ENCODE results near the gene RAMACL.
"Not testable (repeated sequence)": the region's sequence is repeated elsewhere in the genome, so short reads cannot be mapped to it uniquely, and the experiment has no call there.

The RAMACL gene

DNA sequence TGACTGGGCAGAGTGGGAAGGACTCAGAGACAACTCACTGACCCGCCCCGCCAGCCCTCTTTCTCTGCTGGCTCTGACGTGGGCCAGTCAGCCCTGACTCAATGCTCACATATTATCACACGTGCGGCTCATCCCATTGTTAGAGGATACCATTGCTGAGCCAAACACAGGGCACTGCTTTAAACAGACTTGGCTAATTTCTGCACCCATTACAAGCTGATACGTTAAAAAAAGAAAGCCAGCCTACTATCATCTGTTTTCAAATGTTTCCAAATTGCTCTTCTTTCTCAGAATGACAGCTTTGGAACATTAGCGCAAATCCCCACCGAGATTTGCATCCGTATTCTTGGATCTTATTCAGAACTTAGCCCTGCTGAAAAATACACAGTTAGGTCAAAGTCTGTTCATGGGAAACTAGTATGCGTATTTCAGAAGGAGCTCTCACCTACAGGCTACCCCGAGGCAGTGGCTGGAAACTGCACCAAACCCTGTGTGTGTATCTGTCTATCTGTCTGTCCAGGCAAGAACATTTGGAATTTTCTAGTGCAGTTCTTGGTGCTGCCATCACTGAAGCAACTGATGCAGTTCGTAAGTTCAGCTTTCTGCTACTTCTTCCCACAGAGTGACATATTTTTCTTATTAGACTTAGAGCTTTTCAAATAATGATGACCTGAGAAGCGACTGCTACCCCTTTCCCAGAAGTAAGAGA is 32.8 kb downstream of the RAMACL start:
- no peak for DNase-seq

DNA sequence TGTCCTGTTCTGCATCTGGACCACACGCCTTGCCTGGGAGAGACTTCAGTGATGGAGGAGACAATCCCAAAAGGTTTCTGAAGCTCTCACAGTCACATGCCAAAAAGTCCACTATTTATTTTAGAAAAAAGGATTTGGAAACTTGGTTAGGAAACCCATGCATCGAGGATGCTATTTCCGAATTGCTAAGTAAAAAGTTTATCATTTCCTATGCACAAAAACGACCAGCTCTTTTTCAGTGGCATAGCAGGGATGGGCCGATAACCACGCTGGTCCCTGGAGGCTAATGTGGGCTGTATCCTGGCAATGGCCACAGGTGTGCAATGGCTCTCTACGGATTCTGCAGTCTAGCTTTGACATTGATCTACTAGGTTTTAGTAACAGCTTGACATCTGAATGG is 33.9 kb downstream of the RAMACL start:
- DNase-seq, result no peak

DNA sequence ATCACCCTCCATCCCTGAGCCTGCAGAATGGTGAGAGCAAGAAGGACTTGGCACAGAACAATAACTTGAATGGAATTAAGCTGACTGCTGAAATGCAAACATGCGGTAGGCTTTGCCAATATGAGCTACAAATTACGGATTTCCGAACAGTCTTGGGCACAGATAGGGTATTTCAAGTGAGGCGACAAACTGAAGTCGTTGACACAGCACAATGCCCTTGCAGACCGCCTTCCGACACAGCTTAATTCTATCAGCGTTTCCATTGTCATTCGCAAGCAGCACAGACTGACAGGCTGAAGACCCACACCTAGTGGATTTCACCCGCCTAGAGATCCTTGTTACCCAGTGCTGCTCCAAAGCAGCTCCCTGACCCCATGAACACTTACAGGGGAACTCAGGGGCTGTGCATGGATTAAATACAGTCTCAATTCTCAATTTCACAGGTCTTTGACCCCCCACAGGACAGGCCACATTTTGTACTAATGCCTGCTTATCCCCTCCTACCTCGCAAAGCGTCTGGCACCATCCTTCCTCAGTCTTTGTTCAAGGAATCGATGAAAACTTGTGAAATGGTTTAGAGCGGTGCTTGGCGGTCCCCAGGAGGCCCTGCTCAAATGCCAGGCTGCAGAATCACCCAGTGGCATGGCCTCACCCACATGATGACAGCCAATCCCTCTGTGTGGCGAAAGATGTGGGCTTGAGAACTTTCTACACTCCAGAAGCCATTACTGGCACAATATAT is 34.6 kb downstream of the RAMACL start:
- no peak for DNase-seq

DNA sequence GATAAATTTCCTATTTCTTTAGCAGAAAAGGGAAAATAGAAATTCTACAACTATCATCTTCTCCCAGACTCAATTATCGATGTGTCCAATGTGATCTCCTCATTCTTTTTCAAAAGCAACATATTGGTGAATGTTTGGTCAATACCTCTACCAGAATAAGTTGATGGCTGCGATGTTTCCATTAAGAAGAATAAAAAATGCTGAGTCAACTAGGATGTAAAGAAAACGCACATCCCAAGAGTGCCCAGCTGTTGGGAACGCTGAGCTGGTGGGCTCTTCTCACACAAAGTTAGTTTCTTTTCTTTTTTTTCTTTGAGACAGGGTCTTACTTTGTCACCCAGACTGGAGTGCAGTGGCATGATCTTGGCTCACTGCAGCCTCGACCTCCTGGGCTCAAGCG is 39.8 kb downstream of the RAMACL start:
- DNase-seq, result no peak

DNA sequence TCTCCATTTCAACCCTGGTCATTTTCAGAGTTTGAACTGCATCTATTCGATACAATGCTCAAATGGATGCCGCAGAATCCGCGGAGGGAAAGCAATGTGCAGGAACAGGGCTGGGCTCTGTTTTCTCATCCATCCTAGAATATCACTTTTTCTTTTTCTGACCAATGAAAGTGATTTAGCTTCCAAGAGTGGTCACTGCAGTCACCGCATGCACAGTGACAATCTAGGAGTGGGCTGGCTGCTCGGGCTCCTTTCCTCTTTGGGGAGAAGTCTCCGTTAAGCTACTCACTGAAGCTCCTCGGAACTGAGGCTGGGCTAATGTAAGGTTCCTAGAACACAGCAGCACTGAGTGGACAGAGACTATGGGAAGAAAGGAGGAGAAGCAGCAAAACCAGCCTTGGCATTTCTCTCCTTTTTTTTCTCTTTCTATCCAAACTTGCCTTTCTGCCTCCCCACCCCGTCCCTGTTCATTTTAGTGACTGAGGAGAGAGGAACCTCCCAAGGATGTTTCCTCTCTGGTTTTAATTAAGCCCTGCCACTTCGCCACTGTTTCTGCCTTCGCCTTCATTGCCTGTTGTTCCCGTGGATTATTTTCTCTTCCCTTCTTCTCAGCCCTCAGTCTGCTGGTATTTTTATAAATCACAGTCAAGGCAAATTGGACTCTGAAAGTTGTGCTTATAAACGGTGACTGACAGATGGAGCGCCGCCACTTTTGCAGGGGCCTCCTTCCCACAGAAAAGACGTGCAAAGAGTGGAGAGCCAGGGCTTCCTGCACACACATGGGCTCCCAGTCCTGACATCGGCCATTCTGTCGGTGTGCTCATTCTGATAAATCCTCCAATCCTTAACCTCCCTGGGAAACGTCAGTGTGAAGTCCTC is 41.1 kb downstream of the RAMACL start:
- no peak for DNase-seq

DNA sequence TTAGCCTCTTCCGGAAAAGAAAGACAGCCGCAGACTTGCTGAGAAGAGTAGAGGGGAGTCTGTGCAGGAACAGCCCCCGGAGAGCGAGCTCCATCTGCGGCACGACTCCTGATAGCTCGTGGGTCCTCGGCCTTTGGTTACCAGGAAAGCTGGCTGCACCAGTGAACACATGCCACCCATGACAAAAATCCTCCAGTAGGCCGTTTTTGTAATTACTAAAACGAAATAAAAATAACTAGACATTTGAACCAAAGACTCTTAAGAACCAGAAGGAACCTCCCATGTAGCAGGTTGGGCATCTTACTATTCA is 42.2 kb downstream of the RAMACL start:
- DNase-seq, result no peak

DNA sequence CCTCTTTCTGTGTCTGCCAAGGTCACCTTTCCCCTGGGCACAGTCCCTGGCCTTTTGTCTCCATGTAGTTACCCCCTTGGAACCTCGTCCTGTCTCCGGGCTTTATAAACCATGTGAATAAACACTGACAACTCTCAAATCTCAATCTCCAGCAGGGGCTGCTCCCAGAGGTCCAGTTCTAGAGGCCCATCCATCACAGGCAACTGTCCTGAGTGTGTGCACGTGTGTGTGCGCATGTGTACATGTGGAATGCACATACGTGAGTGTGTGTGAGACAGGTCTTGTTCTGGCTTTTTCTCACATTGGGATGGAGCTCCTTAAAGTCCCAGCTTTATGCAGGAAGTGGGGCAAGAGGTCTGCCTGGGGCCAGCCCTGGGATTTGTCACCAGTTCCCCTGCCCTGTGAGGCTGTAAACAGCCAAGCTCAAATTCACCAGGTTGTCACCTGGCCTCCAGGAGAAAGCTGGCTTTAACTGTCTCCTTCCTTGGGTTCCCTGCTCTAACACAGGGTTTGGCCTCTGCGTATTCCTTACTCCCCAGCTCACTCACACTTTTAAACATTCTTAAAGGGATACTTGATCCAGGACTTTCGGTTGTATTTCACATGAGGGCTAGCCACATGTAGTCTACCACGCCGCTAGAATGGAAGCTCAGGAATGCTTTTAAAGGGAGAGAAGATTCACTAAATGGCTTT is 42.7 kb downstream of the RAMACL start:
- DNase-seq, result no peak

DNA sequence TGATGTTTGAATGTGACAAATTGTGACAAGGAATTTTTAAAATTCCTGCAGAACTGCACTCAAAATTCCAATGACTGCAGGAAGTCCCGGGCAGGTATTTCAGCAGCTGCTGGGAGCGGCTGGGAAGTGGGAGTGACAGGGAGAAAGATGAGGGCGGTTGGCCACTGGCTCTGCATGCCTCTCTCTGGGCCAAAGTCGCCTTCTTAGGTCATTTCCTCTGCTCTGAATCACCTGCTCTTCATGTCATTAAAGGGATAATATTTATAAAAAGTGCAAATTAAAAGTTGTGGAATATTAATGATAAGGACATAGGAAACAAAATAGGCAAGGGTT is 43.9 kb downstream of the RAMACL start:
- DNase-seq, result no peak

DNA sequence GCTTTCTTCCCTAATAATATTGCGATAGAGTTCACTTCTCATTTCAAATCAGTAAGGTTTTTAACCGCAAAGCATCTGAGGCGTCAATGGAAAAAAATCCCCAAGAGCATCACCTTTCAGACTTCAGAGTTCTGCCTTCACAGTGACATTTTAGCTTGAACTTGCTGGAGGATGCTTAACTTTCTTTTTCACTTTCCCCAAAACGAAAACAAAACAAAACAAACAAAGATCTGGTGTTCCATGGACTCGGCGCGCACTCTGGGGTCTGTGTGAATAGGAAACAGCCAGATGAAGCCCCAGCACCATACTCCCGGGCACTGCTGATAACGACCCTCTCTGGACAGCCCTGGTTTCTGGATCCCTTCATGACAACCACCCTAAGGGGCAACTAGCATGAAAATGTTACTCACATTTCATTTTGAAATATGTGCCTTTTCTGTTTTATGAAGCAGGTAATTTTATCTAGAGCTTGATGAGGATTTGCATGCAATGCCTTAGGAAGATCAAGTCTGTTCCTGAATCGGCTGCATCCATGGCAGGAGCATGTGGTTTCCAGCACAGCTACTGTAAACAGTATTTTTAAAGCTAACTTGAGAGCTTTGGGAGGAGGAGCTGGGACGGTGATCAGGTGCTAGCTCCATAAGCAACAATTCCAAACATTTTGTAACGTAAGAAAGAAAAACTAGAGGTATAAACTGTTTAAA is 44.5 kb downstream of the RAMACL start:
- DNase-seq, result no peak

DNA sequence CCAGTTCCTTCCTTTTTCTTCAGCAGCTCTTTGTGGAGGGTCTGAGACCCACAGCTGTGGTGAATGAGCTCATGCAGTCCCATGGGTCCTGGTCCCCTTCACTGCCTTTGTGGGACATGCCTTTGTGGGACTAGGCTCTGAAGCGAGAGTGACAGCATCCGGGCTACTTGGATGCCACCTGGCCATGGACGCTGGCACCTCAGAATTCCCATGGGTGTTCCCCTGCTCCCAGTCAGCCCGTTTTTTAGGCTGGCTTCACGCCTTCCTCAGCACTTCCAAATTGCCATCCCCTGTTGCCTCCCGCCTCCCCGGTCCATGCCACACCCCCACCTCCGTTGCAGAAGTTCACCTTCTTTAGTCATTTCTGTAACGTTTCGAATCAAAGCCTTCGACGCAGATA is 45.1 kb downstream of the RAMACL start:
- DNase-seq, result no peak

DNA sequence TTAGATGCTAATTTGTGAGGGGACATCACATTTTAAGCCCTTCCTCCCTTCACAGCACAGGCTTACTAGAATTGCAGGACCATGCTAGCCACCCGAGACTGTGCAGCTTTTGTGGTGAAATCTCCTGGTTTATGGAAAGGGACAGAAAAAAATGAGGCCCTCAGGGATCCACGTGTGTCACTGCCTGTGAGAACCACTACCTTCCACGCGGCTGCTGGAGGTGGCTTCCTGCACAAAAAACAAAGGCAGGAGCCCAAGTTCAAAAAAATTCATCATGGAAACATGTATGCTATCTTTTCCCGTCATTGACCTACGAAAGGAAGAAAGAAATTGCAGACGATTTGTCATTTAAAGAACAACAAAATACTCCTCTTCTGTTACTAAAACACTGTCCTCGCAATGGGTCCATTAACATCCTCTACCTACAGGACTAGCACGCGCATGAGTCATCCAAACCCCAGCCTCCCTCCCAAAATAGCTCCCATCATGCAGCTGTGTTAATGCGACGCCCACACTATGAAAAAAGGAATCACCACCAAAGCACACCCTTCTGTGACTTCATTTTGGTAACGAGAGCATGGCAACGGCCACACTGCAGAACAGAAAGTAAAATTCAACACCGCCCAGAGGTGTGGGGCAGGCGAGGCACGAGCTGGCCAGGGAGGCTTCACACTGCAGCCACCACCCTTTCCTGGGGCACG is 45.7 kb downstream of the RAMACL start:
- no peak for DNase-seq

DNA sequence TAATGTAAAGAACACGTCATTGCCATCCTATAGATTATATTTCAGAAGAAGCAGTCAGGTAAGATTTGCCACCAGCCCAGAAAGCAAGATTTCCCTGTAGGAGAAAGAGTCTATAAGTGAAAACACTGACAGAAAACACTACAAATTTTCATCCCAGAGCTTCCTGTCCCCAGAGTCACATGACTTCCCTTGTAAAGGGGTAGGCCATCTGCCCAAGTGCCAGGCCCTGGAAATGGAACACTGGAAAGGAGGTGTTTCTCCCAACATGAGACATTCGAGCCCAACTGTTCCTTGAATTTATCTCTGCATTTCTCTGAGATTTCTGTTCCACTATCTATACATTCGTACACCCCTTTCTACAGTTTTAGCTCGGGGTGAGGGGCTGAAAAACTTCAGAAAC is 46.9 kb downstream of the RAMACL start:
- no peak for DNase-seq

DNA sequence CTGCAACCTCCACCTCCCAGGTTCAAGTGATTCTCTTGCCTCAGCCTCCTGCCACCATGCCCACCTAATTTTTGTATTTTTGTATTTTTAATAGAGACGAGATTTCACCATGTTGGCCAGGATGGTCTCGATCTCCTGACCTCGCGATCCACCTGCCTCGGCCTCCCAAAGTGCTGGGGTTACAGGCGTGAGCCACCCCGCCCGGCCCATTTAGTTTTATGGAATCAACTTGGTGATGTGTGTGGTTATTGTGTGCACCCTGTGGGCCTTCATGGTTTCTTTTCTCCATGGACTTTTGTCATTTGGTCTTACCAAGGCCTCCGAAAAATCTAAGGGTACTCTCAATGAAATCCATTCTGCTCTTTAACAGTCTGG is 47.5 kb downstream of the RAMACL start:
- not testable (repeated sequence) for DNase-seq

DNA sequence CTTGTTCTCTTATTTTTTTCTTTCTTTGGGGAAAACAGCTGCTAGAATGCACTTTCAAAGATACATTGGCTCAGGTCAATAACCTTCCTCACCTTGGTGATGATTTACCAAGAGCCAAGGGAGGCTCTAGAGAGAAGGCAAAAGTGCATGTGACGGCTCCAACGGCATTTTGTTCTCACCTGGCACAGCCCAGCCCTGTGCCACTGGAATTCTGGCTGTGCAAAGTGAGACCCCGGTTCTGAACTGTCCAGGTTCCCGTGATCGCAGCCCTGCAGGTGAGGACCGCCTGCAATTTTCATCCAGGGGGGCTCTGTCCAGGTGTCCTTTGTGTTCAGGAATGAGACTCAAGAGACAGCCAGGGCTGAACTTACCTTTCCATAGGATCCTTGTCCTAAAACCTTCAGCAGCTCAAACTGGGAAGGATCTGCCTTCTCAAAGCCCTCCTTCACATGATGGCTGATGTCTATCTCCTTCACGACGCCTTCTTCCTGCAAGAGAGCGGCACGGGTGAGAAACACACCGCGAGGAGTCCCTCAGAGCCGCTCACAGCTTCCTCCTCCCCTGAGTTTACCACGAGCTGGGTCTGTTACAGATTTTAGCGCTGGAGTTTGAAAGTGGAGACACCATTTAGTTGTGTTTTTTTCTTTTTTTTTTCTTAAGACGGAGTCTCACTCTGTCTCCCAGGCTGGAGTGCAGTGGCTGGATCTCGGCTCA is 48.0 kb downstream of the RAMACL start:
- no peak for DNase-seq

DNA sequence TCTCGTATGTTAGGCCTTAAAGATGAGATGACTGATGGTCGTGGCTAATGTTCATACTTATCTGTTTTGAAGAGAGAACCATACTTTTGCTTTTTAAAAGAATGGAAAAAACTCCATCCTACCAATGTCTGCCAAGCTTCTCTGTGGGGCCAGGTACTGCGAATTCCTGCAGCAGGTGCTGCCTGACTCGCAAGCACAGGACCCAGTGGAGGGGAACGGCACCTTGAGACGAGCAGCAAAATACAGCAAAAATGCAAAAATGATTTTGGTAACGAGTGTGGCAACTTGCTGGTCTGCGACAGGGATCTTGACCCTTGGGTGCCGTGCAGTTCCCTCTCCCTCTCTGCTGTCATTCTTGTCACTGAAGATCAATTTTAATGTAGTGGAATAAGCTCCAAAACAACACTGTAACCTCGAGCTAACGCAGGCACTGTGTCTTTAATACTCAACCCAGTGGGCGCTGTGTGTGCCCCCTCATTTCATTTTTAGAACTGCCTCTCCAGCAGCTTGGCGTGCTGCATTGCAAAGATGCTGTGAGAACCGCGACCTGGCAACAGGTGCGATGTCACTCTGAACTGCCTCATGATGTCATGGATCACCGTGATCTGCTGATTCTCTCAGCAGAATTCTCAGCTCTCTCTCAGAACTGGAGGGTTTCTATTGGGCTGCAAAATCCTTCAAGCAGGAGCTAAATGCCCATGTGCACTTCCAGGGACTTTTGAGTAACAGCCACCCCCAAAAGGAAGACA is 51.6 kb downstream of the RAMACL start:
- no peak for DNase-seq

DNA sequence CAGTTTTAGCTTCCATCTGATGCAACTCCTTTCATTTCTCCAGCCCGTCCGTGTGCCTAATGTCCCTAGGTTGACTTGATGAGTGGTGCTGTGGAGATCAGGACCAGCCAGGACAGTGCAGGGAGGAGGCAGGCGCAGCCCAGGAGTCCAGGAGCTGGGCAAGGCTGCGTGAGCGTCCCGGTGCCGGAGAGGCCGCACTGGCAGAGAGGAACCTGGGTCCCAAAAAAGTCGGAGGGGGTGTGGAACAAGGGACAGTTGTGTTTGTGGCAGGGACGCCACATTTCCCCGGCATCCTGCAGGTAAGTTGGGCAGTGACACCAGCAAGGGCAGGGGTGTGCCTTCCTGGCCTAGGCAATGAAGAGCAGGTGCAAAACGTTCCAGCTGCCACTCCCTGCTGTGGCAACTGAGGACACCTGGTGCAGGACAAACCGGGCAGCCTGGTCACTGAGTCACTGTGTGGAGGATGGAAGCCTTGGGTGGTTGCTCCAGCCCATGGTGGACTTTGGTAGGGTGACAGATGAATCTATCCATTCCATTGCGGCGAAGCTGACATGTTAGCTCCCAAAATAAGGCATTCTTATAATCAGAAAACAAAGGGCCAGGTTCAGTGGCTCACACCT is 53.2 kb downstream of the RAMACL start:
- DNase-seq, result no peak
